Embryonic facial prominence (tissue), 1 donor: Measurements from ENCODE around the gene TPBGL.
A peak's percentile ranks its signal among the peaks of the same experiment; 100 is the strongest.

ENCODE experiments used
- DNase-seq: peaks from one replicate; pipeline ENCODE4 v3.0.0-alpha.2; 2016; ENCODE audit errors: extremely low spot score

Gene TPBGL

DNA sequence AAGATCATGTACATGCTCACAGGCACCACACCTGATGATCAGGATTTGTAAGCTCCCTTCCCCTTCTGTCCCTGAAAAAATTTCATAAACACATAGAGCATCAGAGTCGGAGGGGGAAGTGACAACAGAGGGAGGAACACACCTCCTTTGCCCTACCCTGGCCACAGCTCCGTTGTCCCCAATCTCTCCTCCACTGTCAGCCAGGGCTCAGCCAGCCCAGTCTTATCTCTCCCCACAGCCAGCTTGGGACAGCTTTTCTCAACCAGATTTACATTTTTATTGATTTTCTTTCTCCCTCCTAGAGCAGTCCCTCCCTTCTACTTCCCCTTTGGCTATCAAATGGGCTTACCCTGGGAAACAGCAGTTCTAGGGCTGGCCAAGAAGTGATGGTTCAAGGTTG is 32.1 kb upstream of the TPBGL start:
- no peak for DNase-seq

DNA sequence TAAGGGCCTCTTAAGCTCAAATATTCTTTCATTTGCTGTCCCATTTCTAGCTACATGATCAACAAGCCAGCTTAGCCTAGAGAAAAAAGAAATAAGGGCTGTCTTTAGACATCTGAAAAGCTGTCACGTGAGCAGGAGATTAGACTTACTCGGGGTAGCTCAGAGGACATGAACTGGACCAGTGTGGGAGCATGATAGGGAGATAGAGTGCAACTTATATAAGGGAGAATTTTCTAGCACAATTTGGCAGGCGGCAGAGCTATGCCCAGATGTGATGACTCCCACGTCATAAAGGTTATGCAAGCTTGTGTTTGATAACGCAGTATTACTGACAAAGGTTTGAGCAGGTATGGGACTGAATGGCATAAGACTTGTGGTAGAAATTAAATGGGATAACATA is 28.2 kb upstream of the TPBGL start:
- no peak for DNase-seq

DNA sequence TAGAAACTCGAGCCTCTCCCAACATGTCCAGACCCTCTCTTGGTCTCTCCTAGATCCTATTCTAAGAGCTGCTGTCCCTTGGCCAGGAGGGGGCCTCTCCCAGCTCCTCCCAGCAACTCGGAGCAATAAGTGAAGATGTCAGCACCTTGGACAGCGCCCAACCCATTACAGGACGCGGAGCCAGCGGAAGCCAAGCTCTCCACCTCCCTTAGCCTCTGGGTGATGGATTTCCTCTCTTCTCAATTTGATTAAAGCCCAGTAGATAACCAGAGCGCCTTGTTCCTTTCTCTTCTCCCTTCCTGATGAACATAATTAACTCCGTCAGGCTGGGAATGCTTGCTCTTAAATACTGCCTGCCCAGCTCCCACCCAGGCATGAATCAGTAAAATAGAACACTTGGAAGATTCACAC is 26.2 kb upstream of the TPBGL start:
- DNase-seq, result peak; percentile 28

DNA sequence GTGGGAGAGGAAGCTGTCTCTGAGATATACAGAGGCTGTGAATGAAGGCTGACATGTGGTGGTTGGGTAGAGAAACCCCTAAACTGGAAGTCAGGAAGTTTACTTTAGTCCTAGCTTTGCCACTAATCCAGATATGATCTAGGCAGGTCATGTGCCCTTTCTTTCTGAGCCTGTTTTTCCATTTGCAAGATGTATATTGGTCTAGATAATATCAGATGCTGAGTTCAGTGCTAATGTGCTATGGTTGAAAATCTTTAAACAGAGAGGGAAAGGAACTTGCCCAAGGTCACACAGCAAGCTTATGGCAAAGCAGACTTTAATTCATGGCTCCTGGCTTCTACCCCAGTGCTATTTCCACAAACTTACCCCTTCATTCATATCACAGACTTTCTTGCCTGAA is 25.7 kb upstream of the TPBGL start:
- DNase-seq, result no peak

DNA sequence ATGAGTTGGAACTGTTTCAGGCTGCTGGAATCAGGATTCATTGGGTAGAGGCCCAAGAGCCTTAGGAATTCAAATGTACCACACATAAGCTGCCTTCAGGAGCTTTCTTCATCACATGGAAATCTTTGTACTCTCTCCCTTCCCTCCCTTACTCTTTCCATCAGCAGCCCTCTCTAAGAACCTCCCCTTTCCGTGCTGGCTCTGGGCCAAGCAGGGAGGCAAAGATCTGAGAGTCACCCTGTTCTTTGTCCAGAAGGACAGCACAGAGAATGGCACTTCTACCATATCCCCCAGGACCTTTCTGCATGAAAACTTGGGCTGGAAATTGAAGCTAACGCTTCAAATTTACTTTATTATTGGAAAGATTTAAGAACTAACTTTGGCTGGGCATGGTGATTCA is 20.7 kb upstream of the TPBGL start:
- no peak for DNase-seq

DNA sequence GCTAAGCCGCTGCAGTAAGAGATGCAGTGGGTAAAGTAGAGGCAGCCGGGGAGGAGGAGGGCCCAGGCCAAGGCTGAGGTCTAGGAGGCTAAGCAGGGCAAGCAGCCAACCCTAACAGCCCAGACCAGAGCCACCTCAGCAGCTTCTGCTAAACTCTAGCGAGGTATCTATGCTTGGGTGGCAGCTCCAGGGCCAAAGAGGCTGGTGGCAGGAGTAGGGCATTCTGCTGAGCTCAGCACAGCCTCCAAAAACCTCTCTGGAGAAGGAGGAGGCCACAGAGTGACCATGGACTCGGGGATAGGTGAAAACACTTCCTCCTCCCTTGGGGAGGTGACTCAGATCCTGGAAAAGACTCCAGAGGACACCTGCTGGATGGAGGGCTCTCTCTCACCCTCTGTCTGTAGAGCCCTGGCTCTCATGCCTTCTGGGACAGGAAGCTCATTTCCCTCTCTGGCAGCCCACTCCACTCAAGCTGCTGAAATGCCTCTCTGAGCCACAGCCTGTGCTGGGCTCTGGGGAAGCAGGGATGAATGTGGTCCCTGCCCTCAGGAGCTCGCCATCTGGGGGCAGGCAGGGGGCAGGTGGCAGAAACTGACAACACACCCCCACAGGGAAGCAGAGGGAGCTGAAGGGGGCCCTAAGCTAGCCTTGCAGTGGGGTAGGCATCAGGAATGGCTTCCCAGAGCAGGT is 16.5 kb upstream of the TPBGL start:
- DNase-seq, result no peak

DNA sequence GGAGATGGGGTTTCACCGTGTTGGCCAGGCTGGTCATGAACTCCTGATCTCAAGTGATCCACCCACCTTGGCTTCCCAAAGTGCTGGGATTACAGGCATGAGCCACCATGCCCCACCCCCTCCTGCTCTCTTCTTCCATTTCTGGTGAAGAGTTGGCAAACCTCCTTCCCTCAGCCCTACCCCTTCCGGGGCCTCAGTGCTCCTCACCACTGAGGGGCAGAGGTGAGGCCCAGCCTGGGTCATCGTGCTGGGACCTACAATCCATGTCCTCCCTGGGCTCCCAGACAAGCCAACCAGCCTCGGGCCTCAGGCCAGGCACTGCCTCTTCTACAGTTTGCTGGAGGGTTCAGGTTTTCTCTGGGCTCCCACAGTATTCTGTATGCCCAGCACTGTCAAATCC is 14.8 kb upstream of the TPBGL start:
- DNase-seq, result no peak

DNA sequence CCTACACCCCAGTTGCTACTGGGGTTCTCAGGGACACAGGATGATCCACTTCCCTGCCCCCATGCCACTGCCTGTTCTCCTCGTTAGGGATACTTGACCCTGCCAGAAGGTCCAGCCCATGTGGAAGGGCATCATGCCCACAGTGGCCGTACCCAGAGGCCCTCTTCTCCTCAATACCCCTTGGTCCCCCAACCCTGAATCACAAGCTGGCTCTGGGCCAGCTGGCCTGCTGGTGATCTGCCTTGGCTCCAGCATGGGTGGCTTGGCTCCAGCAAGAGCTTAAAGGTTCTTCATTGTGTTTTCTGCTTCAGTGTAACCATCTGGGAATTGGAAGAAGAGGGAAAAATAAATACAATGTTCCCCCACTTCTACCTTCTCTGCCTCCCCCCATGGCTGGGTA is 11.1 kb upstream of the TPBGL start:
- no peak for DNase-seq

DNA sequence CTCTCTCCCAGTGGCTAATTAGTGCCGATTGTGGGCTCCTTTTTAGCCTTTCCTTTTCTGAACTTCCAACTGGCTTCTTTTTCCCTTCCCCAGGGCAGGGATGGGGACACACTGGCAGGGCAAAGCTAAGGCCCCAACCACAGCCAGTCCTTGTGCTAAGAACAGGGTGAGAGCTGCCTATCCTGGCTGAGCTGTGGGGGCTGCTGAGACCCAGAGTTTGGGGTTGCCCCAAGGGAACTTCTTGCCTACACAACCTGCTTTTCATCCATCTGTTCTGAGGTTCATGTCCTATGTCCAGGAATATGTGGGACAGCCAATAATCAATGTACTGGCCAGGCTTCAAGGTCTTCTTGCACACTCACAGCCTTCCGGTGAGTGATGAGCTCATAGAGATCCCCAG is 10.0 kb upstream of the TPBGL start:
- DNase-seq, result no peak

DNA sequence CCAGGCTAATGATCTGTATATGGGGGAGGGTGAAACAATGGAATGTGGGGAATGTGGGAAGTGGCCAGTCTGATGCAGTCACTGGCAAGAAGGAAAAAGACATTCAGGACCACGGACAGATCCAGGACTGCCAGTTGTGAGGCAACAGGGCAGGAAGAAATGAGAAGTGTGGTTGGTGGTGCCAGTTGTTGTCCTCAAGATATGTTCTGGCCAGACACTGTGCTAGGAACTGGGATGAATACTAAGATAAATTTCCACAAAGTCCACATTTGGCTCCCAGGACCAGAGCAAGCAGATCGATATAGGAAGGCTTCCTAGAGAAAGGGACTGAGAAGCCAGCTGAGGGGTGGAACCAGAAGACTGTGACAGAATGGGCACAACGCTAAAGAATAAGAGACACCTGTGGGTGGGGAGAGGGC is 6.8 kb upstream of the TPBGL start:
- no peak for DNase-seq

DNA sequence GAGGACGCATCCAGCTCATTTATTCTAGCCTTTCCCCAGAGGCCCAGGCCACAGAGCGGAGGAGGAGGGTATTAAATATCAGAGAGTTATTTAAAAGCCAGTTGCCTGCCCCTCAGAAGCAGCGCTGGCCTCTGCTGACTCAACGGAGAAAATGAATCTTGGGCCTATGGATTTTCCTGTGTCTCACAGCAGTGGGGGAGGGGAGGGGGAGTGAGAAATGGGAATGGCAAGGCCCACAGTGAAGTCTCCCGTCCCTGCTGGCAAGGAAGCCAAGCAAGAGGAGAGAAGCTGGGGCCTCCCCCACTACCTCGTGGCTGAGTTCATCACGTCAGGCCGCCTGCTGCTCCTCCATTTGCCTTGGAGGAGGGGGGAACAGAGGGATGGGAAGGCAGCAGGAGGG is 4.5 kb upstream of the TPBGL start:
- no peak for DNase-seq

DNA sequence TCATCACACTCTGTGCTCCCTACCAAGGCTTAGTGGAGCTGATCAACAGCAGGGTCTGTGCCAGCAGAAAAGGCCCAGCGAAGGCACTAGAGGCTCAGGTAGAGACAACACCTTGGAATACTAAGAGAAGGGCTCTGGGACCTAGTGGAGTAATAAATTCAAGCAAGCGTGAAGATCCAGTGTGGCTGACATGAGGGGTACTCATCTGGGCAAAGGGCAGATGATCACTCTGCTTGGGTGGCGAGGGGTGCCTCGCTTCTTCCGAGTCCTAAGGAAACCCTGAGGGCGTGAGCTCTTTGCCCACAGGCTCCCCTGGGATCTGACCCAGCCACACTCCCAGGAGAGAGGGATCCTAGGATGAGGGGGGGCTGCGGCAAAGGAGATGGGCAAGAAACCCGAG is 3.5 kb upstream of the TPBGL start:
- DNase-seq, result no peak

DNA sequence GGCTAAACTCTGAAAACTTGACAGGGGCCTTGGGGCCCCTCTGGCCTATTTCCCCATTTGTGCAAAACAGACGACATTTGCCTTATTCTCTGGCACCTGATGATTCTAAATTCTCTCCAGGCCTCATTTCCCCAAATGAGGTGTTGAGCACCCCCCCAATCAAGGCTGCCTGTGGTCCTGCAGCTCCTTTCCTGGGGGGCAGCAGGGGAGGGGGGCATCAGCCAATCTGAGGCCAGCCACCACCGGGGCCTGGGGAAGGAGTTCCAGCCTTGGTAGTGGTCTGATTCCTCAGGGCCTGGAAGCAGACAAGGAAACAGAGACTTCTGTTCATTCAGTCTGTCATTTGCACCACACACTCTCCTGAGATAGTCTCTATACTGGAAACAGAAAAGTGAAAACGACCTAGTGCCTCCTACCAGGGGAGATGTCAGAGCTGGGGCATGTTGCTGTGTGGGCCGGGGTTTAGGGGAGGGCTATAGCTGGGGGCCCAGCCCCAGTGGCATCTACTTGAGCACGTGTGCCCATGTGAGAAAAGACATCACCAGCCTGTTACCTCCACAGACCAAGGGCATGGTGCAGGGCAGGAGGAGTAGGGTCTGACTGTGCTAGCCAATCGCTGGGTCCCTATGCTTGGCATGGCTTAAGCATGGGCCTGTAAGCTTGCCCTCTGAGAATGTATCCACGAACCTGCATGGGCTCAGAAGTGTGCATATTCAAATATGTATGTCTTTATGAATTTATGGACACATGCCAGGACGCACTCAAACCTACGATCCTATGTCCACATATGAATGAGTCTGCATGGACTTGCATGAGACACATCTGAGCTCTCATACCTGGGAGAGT is 1.8 kb upstream of the TPBGL start:
- no peak for DNase-seq

DNA sequence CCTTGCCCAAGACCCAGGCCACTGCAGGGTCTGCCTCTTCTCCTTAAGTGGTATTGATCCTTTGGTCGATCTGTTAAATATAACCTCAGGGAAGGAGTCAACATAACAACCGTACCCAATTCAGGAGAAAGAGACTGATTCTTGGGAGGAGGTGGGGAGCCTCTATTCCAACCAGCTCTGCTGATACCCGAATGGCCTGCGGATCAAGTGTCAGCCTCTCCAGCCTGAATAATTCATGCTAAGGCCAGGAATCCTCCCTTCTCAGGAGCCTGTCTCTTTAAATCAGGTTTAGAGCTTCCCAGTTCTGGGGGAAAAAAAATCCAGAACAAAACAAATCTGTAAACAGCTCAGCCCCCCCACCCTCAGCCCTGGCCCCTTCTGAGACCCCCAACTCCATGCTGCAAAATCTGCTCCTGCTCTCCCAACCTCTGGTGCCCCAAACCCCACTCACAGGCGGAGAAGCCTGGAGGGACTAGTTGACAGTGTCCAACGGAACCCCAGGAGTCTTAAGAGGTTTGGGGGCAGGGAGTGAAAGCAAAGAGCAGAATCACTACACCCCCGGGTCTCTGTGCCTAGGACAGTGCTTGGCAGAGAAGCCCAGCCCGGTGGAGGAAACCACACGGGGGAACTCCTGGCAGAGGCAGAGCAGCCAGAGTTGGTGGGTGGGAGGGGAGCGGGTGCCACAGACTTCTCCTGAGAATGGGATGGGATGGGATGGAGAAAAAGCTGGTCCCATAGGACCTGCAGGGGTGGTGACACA is 863 bp upstream of the TPBGL start:
- DNase-seq, result no peak

DNA sequence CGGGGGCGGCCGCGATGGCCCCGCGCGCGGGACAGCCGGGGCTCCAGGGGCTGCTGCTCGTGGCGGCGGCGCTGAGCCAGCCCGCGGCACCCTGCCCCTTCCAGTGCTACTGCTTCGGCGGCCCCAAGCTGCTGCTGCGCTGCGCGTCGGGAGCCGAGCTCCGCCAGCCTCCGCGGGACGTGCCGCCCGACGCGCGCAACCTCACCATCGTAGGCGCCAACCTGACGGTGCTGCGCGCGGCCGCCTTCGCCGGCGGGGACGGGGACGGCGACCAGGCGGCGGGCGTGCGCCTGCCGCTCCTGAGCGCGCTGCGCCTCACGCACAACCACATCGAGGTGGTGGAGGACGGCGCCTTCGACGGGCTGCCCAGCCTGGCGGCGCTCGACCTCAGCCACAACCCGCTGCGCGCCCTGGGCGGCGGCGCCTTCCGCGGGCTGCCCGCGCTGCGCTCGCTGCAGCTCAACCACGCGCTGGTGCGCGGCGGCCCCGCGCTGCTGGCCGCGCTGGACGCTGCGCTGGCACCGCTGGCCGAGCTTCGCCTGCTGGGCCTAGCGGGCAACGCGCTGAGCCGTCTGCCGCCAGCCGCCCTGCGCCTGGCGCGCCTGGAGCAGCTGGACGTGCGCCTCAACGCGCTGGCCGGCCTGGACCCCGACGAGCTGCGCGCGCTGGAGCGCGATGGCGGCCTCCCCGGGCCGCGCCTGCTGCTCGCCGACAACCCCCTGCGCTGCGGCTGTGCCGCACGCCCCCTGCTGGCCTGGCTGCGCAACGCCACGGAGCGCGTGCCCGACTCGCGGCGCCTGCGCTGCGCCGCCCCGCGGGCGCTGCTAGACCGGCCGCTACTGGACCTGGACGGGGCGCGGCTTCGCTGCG is 697 bp downstream of the TPBGL start:
- DNase-seq, result peak; percentile 59

DNA sequence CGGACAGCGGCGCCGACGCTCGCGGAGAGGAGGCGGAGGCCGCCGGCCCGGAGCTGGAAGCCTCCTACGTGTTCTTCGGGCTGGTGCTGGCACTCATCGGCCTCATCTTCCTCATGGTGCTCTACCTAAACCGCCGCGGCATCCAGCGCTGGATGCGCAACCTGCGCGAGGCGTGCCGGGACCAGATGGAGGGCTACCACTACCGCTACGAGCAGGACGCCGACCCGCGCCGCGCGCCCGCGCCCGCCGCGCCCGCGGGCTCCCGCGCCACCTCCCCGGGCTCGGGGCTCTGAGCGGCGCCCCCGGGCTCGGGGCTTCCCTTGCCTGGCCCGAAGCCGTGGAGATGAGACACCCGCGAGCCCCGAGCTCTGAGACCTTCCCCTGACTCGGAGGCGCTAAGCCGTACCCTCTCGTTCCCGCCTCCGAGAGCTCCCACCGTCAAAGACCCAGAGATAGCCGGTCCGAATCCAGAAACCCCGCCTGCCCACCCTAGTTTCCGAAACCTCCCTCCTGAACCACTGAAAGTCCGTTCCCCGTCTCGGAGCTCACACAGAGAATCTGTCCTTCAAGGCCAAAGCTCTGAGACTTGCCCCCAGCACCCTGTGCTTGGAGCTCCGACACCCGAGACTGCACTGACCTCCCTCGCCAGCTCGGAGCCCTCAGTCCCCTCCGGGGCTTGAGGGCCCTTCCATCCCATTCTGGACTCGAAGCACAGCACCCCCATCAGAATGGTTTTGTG is 1.5 kb downstream of the TPBGL start:
- DNase-seq, result no peak

DNA sequence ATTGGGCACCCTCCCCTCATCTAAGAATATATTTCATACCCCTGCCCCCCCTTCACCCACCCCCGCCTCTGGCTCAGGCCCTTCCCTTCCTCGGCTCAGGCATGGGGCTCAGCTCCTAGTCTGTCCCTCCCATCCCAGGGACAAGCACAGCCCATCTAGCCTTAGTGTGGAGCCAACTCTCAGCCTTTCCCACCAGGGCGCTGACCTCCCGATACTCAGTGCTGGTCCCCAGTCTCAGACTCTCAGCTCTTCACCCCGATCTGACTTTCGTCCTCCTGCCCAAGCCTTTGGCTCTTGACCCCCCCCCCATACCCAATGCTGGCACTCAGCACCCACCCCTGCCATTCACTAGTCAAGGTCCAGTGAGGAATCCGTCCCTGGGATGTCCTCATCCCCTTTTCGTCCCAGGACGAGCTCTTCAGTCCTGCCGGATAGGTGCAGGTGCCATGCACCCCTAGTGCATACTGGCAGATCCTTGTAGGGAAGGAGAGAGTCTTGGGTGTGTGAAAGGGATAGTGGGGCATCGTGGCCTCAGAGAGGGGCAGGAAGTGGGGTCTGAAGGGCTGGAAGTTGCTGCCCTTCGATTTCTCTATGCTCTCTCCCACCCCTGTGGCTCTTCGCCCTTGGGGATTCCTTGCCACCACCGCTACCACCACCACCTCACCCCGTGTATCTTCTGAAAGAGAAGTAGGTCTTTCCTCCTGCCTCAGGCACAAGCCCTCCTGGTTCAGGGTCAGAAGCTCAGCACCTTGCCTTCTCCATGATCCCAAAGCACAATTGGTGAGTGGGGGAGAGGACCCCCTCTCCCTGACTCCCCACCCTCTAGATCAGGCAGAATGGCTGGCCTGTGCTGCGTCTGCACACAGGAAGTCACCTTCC is 2.4 kb downstream of the TPBGL start:
- DNase-seq, result no peak

DNA sequence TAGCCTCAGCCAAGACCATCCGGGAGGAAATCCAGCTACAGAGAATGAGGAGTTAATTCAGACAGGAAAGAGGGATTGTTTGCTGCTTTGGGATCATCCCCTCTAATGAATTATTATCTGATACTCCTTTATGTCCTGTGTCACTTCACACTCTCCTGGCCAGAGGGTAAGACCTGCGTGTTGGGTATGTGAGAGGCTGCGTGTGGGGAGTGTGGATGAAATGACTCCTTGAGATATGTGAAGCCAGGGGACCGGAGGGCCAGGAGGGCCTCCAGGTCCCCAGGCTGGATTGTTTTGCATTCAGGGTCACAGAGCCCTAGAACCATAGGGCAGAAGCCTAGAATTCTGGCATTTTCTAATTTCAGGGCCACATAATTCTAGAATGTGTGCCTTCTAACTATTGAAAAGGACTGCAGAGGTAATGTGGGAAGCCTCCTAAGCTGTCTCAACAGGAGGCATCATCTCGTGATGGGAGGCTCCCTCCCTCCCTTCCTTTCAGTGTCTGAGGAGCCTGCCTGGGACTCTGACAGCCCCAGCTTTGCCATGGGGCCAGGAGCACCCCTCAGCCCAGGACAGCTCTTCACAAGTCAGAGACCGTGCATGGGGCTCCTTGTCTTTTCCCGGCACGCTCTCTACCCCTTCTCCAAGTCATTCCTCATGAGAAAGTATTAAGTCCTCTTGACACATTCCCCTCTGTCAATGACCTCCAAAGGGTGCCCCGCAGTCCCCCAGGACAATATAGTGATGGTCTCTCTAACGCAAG is 3.7 kb downstream of the TPBGL start:
- no peak for DNase-seq

DNA sequence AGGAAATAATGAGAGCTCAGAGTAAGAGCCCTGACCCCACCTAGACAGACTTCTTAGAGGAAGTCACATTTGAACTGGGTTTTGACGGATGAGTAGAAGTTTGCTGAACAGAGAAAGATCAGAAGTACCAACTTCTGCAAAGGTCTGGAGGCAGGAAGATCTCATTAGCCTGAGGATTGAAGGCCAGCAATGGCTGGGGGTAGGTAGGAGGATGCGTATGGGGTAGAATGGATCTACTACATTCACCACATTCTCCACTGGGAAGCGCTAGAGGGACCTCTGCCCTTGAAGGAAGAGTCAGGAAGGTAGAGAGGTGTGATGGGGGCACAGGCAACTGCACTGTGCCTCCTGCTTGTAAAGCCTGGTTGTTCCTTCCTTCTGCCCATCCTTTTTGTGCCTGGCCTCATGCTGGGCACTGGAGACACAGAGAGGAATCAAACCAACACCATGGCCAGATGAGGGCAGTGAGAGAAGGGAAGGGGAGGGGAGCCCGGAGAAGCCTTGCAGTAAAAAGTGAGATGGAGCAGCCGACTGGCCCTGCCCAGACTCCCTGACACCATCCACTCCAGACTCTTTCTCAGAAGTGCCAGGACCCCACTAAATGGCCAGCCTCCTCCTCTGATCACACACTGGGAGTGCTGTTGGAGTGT is 4.9 kb downstream of the TPBGL start:
- DNase-seq, result no peak
